Measurements from ENCODE around the gene CPB2.

Gene CPB2

DNA sequence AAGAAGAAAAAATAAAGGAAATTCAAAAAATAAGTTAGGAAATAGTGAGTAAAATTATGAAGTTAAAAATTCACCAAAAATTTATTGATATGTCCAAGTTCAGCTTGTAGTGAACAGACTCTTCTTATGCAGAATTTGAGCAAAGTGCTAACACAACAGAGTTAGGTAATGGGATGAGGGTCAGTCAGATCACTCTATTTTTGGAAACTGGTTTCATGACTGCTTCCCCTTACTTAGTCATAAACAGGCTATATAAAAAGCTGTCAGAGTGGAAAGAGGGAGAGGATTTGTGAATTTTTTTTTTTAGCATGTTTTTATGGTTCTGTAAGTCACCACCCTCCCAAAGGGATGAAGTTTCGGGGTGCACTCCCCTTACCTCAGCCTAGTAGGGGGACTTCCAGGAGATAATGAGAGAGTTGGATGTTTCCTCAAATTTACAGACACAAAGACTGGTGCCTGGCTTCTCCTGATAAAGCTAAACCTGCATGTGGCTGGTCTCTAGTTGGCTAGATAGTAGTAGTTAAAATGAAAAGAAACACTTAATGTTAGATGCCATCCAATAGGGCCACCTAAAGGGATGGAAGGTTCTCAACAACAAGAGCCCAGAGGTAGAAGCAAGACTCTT is 4.5 kb downstream of the CPB2 start:
- no peak for DNase-seq (ENCODE audit: low read depth in 4 of 4, low spot score in 1 of 4)

DNA sequence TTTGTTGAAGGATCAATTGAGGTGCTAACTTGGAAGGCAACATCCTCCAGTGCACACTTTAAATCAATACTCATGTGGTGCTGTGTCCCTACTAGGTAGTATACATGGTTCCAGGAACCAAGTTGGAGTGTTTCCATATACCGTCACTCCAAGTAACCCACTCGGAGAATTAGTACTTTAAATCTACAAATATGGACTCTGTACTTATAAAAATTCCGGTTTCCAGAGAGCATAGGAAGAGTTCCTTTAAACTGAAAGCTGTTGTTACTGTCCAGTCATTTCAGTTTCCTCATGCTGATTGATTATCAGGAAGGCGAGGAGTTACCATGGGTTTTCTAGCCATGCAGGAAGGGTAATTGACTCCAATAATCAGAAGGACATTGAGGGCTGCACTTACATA is 7.2 kb downstream of the CPB2 start:
- no peak for DNase-seq (ENCODE audit: low read depth in 4 of 4, low spot score in 1 of 4)

DNA sequence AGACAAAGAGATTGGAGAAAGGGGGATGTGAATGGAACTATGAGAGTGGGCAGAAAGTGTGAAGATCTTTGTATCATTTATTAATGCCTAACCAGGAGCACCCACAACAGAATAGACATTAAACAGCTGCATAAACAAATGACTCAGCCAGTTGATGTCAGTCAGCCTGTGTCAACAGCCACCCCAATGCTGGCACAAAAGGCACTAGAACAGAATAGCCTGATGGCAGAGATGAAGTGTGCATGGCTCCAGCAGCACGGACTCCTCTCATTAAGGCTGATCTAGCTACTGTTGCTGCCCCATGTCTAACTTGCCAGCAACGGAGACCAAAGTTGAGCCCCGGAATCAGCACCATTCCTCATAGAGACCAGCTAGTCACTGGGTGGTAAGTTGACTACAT is 7.8 kb downstream of the CPB2 start:
- no peak for DNase-seq (ENCODE audit: low read depth in 4 of 4, low spot score in 1 of 4)

DNA sequence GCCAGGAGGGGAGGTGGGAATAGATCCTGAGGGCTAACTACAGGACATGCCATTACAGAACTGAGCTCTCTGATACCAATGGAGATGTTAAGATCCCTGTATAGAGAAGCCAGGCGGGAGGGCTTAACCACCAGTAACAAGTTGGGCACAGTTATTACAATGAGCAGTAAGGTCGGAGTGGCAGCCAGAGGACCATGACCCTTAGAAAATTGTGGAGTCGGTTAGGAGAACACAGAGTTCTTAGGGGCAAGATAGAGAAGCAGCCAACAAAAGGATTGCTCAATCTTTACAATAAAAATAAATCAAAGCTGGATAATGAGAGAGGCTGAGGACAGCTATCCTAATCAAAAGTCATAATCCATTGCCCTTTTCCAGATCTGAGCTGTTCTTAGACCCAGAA is 10.4 kb downstream of the CPB2 start:
- no peak for DNase-seq (ENCODE audit: low read depth in 4 of 4, low spot score in 1 of 4)

DNA sequence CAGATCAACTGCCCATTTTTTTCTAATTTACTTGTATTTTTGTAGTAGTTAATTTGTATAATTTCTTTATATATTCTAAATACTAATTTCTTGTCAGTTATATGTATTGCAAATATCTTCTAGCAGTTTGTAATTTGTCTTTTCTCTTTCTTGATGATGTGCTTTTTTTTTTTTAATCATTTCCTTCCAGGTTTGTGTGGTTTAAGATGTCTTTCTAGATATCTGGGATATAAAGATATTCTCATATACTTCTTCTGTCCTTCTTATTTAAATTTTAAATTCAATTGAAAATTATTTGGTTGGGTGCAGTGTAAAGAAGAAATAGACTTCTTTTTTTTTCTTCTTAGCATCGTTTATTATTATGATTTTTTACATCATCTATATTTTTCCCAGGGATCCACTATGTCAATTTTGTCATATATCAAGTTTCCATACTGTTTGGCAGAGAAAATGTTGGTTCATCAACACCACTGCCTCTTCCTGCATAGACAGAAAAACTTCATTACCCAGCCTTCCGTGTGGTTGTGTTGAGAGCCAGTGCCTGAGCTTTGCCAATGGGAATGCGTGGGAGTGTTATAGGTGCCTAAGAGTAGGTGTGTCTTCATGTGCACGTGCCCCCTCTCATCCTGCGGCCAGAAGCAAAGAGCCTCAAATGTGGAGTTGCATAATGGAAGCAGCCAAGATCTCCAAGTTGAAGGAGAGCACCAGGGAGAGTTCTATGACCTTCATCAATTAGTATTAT is 15.8 kb downstream of the CPB2 start:
- DNase-seq (ENCODE audit: low read depth in 4 of 4, low spot score in 1 of 4), result no peak

DNA sequence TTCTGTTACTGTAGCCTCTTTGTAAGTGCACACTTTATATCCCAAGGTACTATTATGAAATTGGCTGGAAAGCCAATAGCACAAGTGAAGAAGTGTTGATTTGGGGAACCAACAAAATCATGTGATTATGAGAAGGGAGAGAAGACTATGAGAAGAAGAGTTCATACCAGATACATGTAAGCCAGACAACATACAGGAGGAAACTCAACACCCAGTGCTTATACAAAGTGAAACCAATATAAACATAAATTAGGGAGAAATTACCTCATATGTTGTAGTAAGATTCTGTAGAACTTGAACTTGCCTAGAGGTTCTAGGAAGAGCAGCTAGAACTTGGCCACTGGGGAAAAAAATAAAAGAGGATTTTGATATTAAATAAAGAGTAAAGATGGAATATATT is 17.4 kb downstream of the CPB2 start:
- no peak for DNase-seq (ENCODE audit: low read depth in 4 of 4, low spot score in 1 of 4)

DNA sequence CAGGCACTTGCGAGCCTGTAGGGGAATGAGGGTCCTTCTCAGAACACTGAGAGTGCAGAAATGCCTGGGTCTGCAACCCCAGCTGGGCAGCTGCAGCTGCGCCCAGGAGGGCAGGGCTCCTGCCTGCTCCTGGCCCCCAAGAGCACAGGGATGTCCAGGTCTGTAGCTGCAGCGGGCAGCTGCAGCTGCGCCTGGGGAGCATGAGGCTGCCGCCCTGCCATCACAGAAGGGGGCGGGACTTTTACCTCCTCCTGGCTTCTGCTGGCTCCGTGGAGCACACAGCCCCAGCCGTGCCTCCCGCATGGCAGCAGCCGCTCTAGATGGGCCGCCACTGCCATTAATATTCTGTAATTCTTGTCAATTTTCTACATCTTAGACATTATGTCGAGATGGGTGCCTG is 17.8 kb downstream of the CPB2 start:
- DNase-seq (ENCODE audit: low read depth in 4 of 4, low spot score in 1 of 4), result no peak

DNA sequence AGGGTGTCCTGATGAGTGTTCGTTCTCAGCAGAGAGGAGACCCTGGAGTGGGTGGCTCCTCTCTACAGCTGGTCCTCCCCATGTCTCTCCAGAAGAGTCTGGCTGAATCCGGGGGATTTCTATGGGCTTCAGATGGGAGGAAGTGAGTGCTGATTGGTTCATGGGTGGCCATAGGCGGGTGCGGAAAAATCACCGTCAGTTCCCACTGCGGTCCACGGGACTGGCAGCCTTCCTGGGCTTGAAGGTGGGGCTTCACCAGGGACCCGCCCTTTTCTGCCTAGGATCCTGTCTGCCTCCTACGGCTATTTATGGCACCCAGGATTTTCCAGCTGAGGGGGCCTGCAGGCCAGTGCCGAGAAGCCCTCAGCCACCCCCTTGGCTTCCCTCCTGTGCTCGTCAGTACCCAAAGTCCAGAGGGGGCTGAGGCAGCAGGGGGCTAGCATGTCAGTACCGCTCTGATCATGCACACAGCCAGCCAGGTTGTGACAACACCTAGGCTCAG is 18.4 kb downstream of the CPB2 start:
- DNase-seq (ENCODE audit: low read depth in 4 of 4, low spot score in 1 of 4), result no peak

DNA sequence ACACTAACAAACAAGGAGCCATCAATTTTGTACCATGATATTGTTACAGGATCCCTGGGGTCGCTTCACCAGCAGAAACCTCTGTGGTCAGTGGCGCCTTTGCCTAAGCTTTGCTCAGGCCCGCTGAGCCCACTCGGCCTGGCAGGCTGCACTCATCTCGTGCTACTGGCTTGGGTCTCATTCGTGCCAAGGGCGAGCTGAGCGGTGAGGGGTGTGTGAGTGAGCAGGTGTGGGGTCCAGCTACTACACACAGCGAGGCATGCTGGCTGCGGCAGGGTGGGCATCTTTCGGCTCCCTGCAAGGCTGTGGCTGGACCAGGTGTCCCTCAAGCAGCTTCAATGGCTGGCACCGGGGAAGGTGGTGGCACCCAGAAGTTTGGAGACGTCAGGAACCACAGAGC is 19.1 kb downstream of the CPB2 start:
- DNase-seq (ENCODE audit: low read depth in 4 of 4, low spot score in 1 of 4), result no peak

DNA sequence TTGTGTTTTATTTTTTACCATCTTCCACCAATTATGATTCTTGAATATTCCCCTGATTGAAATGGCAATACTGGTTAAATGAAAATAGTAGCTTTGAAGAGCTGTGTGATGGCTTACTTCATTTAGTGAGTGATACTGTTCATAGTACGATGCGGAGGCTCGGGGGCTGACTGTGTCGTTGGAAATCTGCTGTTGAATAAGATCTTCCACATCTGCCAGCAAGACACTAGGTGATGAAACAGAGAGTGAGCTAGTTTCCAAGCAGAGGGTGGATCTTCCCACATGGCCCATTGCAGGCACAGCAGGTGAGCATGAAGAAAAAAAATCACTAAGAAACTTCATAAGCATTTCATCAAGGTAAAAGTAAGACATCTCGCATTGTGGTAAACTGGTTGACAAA is 22.5 kb downstream of the CPB2 start:
- no peak for DNase-seq (ENCODE audit: low read depth in 4 of 4, low spot score in 1 of 4)

DNA sequence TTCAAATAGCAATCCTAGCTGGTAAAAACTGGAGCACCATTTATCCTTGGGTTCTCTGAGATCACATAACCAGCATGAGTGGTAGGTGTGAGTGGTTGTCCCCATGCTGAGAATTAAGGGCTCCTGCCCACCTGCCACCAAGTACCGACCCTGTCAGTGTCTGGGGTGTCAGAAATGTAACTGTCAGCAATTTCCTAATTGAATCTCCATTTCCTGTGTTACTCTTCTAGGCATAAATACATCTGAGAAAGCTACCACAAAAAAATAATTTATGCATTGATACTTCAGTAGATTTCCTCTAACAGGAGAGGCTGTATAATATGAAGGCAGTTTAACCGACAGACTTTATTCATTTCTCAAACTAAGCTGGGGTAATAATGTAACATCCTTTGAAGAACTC is 25.1 kb downstream of the CPB2 start:
- no peak for DNase-seq (ENCODE audit: low read depth in 4 of 4, low spot score in 1 of 4)

DNA sequence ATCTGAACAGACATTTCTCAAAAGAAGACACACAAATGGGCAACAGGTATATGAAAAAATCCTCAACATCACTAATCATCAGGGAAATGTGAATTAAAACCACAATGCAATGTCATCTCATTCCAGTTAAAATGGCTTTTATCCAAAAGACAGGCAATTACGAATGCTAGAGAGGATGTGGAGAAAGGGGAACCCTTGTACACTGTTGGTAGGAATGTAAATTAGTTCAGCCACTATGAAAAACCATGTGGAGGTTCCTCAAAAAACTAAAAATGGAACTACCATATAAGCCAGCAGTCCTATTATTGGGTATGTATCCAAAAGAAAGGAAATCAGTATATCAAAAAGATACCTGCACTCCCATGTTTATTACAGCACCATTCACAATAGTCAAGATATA is 27.6 kb downstream of the CPB2 start:
- no peak for DNase-seq (ENCODE audit: low read depth in 4 of 4, low spot score in 1 of 4)

DNA sequence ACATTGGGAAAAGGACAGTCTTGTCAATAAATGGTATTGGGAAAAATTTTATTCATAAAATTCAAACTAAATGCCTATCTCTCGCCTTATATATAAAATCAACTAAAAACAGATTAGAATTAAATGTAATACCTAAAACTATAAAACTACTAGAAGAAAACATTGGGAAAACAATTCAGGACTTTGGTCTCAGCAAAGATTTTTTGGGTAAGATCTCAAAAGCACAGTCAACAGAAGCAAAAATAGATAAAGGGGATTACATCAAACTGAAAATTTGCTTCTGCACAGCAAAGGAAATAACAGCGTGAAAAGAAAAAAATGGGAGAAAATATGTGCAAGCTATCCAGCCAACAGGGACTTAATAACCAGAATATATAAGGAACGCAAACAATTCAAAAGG is 28.0 kb downstream of the CPB2 start:
- no peak for DNase-seq (ENCODE audit: low read depth in 4 of 4, low spot score in 1 of 4)

DNA sequence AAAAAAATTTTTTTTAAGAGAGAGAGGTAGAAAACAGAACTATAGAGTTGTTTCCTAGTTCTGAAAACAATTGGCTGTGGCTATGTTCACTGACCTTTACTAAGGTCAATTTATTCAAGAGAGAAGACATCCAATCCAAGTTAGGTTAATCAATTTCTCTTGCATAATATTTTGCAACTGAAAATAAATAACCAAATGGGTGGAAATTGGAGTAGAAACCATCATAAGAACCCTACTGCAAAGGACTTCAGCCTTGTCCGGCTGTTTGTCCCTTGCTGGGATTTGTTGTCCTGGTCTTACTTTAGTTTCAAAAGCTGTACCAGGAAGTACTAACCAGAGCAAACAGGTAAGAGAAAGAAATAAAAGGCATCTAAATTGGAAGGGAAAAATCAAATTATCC is 29.0 kb downstream of the CPB2 start:
- no peak for DNase-seq (ENCODE audit: low read depth in 4 of 4, low spot score in 1 of 4)

DNA sequence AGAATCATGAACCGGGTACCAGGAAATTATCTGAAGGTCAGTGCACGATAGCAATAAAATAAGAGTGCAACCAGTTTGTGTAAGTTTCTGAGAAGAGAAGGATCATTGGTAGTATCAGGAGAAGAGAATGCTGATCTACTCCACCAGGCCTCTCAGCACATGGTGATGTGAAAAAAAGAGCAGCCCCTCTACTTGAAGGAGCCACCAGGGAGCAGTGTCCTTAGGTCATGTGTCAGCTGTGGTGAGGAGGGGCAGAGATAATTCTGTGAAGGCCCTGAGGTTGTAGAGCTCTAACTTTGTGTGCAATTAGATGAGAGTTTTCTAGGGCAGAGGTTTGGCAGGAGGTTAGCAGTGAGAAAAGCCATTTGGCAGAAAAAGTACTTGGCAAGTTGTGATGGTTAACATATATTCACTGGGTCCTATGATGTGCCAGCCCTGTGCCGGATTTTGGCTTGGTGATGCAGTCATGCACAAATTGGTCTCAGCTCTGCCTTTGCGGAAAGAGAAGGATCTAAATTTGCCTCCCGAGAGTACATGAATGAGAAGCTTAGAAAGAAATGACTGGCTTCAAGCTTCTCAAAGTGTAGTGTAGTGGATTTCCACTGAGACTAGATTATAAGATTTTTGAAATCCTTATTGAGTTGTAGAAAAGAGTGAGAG is 33.1 kb downstream of the CPB2 start:
- DNase-seq (ENCODE audit: low read depth in 4 of 4, low spot score in 1 of 4), result no peak

DNA sequence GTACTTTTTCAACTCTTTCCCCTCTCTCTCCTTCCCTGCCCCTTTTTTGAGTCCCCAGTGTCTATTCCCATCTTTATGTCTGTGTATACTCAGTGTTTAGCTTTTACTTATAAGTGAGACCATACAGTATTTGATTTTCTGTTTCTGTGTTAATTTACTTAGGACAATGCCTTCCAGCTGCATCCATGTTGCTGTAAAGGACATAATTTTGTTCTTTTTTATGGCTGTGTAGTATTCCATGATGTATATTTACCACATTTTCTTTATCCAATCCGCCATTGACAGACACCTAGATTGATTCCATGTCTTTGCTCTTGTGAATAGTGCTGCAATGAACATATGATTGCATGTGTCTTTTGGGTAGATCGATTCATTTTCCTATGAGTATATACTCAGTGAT is 41.5 kb downstream of the CPB2 start:
- no peak for DNase-seq (ENCODE audit: low read depth in 4 of 4, low spot score in 1 of 4)

DNA sequence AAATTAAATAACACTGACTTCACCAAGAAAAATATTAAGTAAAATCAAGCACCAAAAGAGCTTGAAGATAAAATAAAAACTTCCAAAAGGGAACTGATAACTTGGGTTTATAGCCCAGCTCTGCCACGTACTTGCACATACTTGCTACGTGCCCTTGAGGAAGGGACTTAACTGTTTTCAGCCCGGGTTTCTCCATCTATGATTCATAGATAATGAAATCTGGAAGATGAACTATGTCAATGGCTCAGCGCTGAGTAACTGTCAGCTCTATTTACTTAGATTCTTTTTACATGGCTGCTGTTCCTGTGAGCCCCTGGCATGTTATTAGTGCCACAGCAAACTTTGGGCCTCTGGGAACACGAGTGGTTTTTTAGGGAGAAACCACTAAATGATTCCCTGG is 42.6 kb downstream of the CPB2 start:
- DNase-seq (ENCODE audit: low read depth in 4 of 4, low spot score in 1 of 4), result no peak

DNA sequence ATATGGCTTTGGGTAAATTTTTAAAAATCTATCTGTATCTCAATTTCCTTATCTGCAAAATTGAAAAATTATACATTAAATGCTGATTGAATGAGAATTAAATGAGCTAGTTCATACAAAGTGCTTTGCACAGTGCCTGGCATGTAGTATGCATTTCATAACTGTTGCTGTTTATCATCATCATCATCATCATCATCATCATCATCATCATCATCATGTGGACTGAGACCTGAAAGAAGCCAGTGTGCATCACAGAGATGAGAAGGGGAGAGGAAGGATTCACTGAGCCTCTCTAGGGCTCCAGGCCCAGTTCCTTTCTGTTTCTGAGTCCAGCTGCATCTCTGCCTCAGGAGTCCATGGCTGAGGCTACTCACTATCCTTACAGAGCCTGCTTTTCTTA is 45.4 kb downstream of the CPB2 start:
- DNase-seq (ENCODE audit: low read depth in 4 of 4, low spot score in 1 of 4), result no peak

DNA sequence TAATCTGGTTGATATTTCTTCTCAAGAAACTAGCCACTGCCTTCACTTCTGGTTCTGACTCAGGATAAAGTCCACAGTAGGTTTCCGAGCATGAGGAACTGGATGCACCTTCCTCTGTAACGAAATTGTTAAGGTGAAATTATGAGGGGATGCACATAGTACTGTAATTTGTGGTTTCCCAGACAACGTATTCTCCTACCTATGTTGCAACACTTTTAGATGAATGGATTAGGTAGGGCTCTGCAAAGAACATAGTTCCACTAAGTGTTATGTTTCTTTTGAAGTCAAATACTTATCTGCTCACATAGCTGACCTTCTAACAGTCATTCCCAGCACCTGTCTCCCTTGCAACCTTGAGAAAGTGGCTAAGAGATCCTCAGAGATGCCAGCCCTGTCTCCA is 46.6 kb downstream of the CPB2 start:
- no peak for DNase-seq (ENCODE audit: low read depth in 4 of 4, low spot score in 1 of 4)

DNA sequence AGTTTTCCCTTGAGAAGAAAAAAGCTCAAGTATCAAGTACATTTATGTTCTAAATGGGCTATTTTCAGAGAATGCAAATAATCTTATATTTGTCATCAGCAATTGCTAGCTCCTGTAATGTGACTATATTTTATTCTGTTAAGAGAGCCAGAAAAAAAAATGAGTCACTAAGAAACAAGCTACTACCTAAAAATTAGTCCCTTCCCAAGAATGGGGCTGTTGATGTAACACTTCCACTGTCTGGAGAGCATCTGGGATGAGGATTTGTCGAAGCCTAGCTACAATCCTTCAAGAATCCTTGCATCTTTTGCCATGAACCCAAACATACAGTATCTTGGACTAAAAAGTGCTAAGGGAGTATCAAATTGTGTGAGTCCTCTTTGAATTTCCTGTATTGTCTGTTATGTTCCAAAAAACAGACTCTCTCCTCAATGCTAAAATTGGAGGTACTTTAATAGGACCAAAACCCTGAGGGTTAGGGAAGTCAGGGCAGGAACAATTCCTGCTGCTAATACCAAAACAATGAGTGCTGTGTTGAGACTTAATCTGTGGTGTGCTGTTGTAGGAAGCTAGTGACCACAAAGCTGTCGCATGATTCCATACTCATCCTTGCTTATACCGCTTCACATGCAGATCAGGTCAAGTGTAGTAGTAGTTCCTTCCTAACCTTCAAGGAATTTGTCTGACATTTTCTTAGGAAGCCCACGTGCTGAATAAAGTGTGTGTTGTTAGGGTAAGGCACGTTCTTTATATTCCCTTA is 47.4 kb downstream of the CPB2 start:
- DNase-seq (ENCODE audit: low read depth in 4 of 4, low spot score in 1 of 4), result no peak

DNA sequence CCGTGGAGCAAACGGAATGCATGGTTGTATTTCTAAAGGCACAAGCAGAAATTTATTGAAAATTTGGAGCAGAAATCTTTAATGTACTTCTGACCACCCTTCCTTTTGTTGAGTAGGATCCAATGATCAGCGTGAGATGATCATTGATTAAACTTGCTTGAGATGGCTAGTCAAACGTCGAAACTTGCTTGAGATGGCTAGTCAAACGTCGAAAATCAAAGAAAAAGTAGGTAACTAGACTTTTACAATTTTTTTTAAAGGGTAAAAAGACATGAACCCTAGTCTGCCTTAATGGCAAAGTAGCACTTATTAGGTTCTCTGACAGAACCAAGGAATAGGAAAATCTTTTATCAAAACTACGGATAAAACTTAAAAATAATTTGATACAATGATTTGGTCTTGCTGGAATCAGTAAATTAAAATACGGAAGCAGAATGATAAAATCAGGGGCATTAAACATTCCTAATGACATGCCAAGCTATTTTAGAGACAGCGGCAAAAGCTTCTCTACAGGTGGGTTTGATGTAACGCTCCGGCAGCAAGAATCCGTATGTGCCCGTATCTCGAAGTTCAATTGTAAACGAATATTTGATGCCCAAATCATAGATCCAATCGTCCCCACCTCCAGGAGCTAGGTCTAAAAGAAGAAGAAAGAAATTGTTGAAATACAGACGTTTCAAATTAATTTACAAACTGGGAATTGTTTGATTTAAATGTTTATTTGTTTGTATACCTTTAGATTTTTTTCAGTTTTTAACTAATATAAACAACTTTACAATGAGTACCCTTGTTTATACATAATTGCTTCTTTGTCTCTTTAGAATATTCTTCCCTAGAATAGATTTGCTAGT is 51.4 kb downstream of the CPB2 start:
- DNase-seq (ENCODE audit: low read depth in 4 of 4, low spot score in 1 of 4), result no peak

Data from stimulated activated CD4-positive, alpha-beta T cell treated with anti-CD3 and anti-CD28 coated beads, Interleukin-1b, Interleukin-23, amount 100 ng/mL, for 24 hours (primary cell).